NCI-H2107 treated with DMSO at 0.1 percent for 48 hours (cell line): ENCODE results near the gene RPS17.
"Not testable (repeated sequence)": the region's sequence is repeated elsewhere in the genome, so short reads cannot be mapped to it uniquely, and the experiment has no call there.

Source experiments
- DNase-seq: peaks from one replicate; lab custom pipeline; 2025; ENCODE audit not compliant: unreplicated experiment; lab: John Stamatoyannopoulos, UW

The RPS17 gene

GRCh38 chr15:82548700-82549099 lies 8.4 kb upstream of the RPS17 start:
- DNase-seq: no peak

- no peak for DNase-seq
These were observed 5.2 kb upstream of the RPS17 start for GRCh38 chr15:82545478-82545877.

DNA sequence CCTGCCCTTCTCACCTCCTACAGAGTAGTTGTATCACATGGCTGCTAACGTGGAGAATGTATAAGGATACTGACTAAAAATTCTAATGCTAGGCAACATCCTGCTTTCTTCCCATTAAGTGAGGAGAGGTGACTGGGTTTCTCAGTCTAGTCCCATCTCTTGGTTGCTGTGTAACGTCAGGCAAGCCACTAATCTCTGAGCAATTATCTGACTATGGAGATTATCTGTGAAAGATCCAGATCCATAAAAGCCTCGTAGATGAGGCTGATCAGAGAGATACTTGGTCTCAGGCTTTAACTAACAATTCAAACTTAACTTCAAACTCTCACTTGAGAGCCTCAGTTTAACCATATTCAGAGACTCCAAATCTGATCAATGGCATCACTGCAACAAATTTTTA lies 4.7 kb upstream of the RPS17 start:
- DNase-seq: no peak

GRCh38 chr15:82544431-82544830 lies 4.2 kb upstream of the RPS17 start:
- no peak for DNase-seq

DNA sequence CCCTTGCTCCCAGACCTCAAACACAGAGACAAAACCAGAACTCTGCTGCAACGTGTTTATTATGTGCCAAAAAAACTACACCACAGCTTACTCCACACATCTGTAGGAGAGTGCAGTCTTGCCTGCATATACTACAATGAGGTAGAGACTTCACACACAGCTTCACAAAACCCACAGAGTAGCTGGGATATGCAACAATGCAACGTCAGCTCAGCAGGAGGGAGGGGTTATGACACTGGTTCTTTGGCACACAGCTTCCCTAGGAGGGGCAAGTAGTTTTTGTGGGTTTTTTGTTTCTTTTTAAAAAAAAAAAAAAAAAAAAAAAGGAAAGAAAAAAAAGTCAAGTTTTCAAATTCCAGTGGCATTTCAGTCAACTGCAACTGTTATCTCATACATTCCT lies 2.9 kb upstream of the RPS17 start:
- DNase-seq: no peak

- DNase-seq: no peak
These were observed 751 bp upstream of the RPS17 start for GRCh38 chr15:82540984-82541431.

DNA sequence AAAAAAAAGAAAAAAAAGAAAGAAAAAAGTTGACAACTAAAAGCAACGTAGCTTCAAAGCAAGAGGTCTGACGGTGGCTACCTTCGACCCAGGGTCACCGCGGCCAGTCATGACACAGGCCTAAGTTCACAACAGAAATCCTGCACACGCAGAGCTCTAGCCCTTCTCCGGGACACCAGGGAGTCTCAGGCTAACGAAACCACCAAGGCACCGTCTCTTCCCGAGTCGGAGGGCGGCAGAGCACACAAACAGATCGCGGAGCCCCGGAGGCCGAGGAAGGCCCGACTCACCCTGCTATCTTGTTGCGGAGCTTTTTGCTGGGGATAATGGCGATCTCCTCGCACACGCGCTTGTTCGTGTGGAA lies 584 bp downstream of the RPS17 start:
- DNase-seq: no peak

GRCh38 chr15:82538961-82539690 lies 1.1 kb downstream of the RPS17 start:
- no peak for DNase-seq

DNA sequence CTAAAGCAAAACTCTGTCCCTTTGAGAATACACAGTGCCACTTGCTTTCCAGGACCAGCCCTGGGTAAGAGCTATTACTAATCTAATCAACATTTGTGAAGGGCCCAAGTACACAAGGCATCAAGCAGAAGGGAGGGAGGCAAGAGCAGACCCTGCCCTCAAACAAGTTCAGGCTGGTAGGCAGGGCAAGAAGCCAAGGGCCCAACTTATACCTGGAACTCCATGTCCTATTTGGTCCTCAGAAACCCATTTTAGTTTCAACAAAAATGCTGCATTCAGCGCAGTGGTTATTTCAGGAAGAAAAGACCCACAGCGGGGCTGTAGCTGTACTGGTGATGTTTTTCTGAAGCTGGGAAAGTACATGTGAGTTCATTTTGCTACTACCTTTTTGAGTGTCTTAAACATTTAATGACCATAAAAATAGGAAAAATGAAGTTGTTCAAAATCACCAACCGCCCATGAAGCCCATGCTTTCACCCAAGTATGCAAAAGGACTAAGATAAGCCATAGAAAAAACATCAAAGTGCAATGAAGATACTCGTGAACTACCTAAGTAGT lies 2.8 kb downstream of the RPS17 start:
- DNase-seq: no peak

GRCh38 chr15:82536409-82537350 lies 3.6 kb downstream of the RPS17 start:
- DNase-seq: no peak

GRCh38 chr15:82535566-82536408 lies 4.5 kb downstream of the RPS17 start:
- no peak for DNase-seq

DNA sequence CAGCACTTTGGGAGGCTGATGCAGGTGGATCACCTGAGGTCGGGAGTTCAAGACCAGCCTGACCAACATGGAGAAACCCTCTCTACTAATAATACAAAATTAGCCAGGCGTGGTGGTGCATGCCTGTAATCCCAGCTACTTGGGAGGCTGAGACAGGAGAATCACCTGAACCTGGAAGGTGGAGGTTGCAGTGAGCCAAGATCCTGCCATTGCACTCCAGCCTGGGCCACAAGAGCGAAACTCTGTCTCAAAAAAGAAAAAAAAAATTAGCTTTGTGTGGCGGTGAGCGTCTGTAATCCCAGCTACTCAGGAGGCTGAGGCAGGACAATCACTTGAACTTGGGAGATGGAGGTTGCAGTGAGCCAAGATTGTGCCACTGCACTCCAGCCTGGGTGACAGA lies 5.1 kb downstream of the RPS17 start:
- DNase-seq: not testable (repeated sequence)

GRCh38 chr15:82534457-82534861 lies 5.8 kb downstream of the RPS17 start:
- not testable (repeated sequence) for DNase-seq

- no peak for DNase-seq
These were observed 6.5 kb downstream of the RPS17 start for GRCh38 chr15:82533801-82534200.

- DNase-seq: no peak
These were observed 7.2 kb downstream of the RPS17 start for GRCh38 chr15:82532991-82533481.

DNA sequence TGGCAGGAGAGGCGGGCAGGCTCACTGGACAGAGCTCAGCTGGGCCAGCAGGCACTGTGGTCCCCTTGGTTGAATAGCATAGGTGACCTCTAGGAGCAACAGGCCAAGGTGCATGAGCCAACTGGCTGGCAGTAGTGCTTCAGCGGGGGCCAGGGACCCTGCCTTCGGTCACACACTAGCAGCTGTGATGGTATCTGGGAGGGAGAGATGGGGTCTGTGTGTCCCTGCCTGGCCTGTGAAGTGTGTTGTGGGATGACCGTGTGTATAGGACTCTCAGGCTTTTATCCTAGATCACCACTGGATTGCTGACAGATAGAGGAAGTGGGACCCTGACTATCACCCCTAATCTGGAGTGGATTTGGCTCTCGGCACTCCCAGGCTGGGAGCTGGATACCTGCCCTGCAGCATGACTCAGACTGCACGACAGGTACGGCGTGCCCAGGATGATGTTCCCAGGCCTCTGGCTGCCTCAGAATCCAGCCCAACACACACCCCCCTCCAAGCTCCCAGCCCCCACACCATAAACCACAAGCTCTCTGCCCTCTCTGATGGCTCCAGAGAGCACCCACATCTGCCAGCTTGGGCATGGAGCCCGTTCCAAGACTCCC lies 7.8 kb downstream of the RPS17 start:
- DNase-seq: no peak

GRCh38 chr15:82531496-82532382 lies 8.5 kb downstream of the RPS17 start:
- no peak for DNase-seq

GRCh38 chr15:82530606-82531379 lies 9.5 kb downstream of the RPS17 start:
- no peak for DNase-seq

- DNase-seq: no peak
These were observed 10.3 kb downstream of the RPS17 start for GRCh38 chr15:82530006-82530405.
